Astrocyte (in vitro differentiated cells and primary cell): ENCODE measurements around the gene SRC. TPM values are rescaled to one million over a fixed set of nuclear protein-coding genes. Genes with fewer than 3 reads are reported as not detected.
A peak's percentile ranks its signal among the peaks of the same experiment; 100 is the strongest.

Source experiments
- DNase-seq: peaks from one replicate; pipeline ENCODE4 v3.0.0-alpha.2; 2010; ENCODE audit warnings: low read depth
- FAIRE-seq: peaks from 2 replicates; lab custom pipeline; 2011; peaks lifted over from hg19 to GRCh38; lab: Jason Lieb, UNC
- H2AFZ ChIP-seq: 2 replicates; pipeline ENCODE4 v1.6.0; 2012; ENCODE audit warnings: low read depth, low read length, inconsistent platforms
- H3K27ac ChIP-seq: 2 replicates; pipeline ENCODE4 v1.5.1; 2011; ENCODE audit warnings: low read depth, low read length, inconsistent platforms
- H3K27me3 ChIP-seq: 2 replicates; pipeline ENCODE4 v1.6.0; 2011; ENCODE audit warnings: low read length, inconsistent platforms; ENCODE audit not compliant: insufficient read depth
- H3K36me3 ChIP-seq: 2 replicates; pipeline ENCODE4 v1.5.1; 2011; ENCODE audit warnings: low read length, inconsistent platforms; ENCODE audit not compliant: insufficient read depth
- H3K4me1 ChIP-seq: 2 replicates; pipeline ENCODE4 v1.5.1; 2011; ENCODE audit warnings: low read length, inconsistent platforms; ENCODE audit not compliant: insufficient read depth
- H3K4me2 ChIP-seq: 2 replicates; pipeline ENCODE4 v1.6.0; 2012; ENCODE audit warnings: low read length, inconsistent platforms
- H3K4me3 ChIP-seq: 2 replicates; pipeline ENCODE4 v1.5.1; 2011; ENCODE audit warnings: low read depth, mild to moderate bottlenecking, low read length, inconsistent platforms; ENCODE audit not compliant: insufficient read depth
- H3K79me2 ChIP-seq: 2 replicates; pipeline ENCODE4 v1.6.0; 2012; ENCODE audit warnings: mild to moderate bottlenecking, low read length, inconsistent platforms; ENCODE audit not compliant: insufficient read depth
- H3K9ac ChIP-seq: 2 replicates; pipeline ENCODE4 v1.6.0; 2012; ENCODE audit warnings: mild to moderate bottlenecking, low read length, inconsistent platforms
- H3K9me3 ChIP-seq: 2 replicates; pipeline ENCODE4 v1.5.1; 2012; ENCODE audit warnings: low read depth, mild to moderate bottlenecking, low read length, inconsistent platforms; ENCODE audit not compliant: insufficient read depth
- H4K20me1 ChIP-seq: 2 replicates; pipeline ENCODE4 v1.6.0; 2012; ENCODE audit warnings: low read length, inconsistent platforms; ENCODE audit not compliant: insufficient read depth
- H3K27ac Mint-ChIP-seq: one replicate; pipeline ENCODE4 v1.8.0; 2021; ENCODE audit warnings: mild to moderate bottlenecking, mixed read lengths; ENCODE audit not compliant: unreplicated experiment
- H3K27me3 Mint-ChIP-seq: one replicate; pipeline ENCODE4 v1.8.0; 2021; ENCODE audit warnings: low read depth, mixed read lengths; ENCODE audit not compliant: unreplicated experiment
- H3K36me3 Mint-ChIP-seq: one replicate; pipeline ENCODE4 v1.8.0; 2021; ENCODE audit warnings: low read depth, mixed read lengths; ENCODE audit not compliant: unreplicated experiment
- H3K4me1 Mint-ChIP-seq: one replicate; pipeline ENCODE4 v1.8.0; 2021; ENCODE audit warnings: low read depth, mixed read lengths; ENCODE audit not compliant: unreplicated experiment
- H3K4me3 Mint-ChIP-seq: one replicate; pipeline ENCODE4 v1.8.0; 2021; ENCODE audit warnings: mild to moderate bottlenecking, moderate library complexity, mixed read lengths; ENCODE audit not compliant: unreplicated experiment
- H3K9me3 Mint-ChIP-seq: one replicate; pipeline ENCODE4 v1.8.0; 2021; ENCODE audit warnings: mild to moderate bottlenecking, mixed read lengths; ENCODE audit not compliant: unreplicated experiment
- CTCF ChIP-seq: IDR thresholded peaks from 2 replicates; pipeline ENCODE4 v1.5.1; 2011; ENCODE audit warnings: low read depth, mild to moderate bottlenecking, inconsistent platforms, low read length, moderate library complexity; ENCODE audit not compliant: insufficient read depth
- EZH2 ChIP-seq: IDR thresholded peaks from 2 replicates; pipeline ENCODE4 v1.6.1; 2012; ENCODE audit warnings: mild to moderate bottlenecking, low read length, inconsistent platforms; ENCODE audit not compliant: insufficient read depth
- total RNA-seq: library from RNA; stranded (reverse); gene quantifications from 2 replicates; pipeline ENCODE4 v1.2.1, GENCODE V29; 2021

Gene SRC
- total RNA-seq, 1 donor from 2014 or later, result 33.4 TPM

DNA sequence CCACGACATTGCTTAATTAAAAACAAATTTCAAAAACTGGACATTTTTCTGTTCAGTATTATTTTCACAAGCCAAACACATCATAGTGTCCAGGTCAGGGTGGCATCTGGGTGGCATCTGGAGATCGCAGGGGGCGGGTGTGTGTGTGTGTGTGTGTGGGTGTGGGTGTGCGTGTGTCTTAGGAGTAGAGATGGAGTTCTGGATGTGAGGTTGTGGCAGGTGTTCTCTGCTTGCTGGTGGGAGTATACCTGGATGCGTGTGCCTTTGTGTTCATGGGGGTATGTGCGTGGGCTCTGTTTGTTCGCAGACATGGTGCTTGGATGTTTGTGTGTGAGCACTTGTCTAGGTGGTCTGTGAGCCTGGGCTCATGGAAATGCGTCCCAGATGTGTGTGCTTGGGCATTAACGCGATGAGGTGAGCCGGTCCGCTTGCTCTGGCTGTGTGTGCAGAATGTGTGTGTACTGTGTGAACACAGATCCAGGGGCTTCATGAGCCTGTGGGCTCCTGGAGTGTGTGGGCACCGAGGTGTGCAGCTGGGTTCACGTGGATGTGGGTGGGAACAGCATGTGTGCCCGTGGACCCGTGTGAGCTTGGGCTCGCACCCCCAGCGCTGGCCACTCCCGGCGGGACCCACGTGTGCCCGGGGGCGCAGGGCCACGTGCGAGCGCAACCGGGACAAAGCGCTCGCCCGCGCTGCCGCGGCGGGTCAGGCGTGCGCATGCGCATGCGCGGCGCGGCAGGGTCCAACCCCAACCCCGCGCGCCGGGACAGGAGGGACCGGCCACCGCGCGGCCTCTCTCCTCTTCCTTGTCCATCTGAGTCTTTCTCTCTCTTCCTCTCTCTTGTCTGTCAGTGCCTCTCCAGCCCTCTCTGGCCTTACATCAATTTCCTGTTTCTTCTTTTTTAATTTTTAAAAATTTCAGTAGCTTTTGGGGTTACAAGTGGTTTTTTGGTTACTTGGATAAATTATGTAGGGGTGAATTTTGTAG lies 60.4 kb downstream of the SRC start:
- Mint-ChIP-seq H3K9me3 (no peaks in the 10 kb centered on the region), H3K4me1 (peaks cover 15% of the 10 kb centered on the region), H3K27me3 (peaks cover 10% of the 10 kb centered on the region), H3K4me3 (peak overlapping the region; percentile 73), H3K27ac (no peak overlapping the region), H3K36me3 (peaks cover 19% of the 10 kb centered on the region)
- no peak overlapping the region for H3K27ac ChIP-seq
- H2AFZ ChIP-seq, result peak overlapping the region; percentile 82
- H3K4me3 ChIP-seq, result peak overlapping the region; percentile 42
- FAIRE-seq (no peak), DNase-seq (no peak)
- peak overlapping the region; percentile 85 for H3K4me2 ChIP-seq
- H3K9ac ChIP-seq, result peak overlapping the region; percentile 64
- TF ChIP-seq CTCF (no peak), EZH2 (no peak)
- H3K4me1 ChIP-seq, result peaks cover 8% of the 10 kb centered on the region
- H3K9me3 ChIP-seq, result no peaks in the 10 kb centered on the region
- H3K79me2 ChIP-seq, result no peaks in the 10 kb centered on the region
- peaks cover 16% of the 10 kb centered on the region for H3K27me3 ChIP-seq
- H4K20me1 ChIP-seq, result no peaks in the 10 kb centered on the region
- no peaks in the 10 kb centered on the region for H3K36me3 ChIP-seq

DNA sequence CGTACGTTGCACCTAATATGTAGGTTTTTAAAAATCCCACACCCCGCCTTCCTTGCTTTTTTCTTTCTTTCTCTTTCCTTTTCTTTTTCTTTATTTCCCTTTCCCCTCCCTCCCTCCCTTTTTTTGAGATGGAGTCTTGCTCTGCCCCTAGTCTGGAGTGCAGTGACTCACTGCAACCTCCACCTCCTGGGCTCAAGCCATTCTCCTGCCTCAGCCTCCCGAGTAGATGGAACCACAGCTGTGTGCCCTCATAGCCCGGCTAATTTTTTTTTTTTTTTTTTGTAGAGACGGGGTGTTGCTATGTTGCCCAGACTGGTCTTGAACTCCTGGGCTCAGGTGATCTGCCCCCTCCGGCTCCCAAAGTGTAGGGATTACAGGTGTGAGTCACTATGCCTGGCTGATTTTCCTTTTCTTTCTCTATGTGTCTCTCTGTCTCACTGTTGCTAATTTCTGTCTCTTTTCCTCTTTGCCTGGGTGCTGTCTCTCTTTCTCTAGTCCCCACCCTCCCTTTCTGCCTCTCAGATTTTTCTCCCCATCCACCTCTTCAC lies 61.2 kb downstream of the SRC start:
- no peak for FAIRE-seq
- Histone ChIP-seq H3K9me3 (no peaks in the 10 kb centered on the region), H3K4me3 (peak overlapping the region; percentile 42), H3K79me2 (no peaks in the 10 kb centered on the region), H3K4me2 (peak overlapping the region; percentile 85), H3K27me3 (peaks cover 16% of the 10 kb centered on the region), H3K9ac (peak overlapping the region; percentile 64), H3K27ac (no peak overlapping the region), H3K36me3 (no peaks in the 10 kb centered on the region), H3K4me1 (peaks cover 12% of the 10 kb centered on the region), H4K20me1 (no peaks in the 10 kb centered on the region), H2AFZ (no peak overlapping the region)
- Mint-ChIP-seq H3K9me3 (no peaks in the 10 kb centered on the region), H3K36me3 (peaks cover 14% of the 10 kb centered on the region), H3K27me3 (peaks cover 10% of the 10 kb centered on the region), H3K4me1 (peaks cover 15% of the 10 kb centered on the region), H3K4me3 (peak overlapping the region; percentile 17), H3K27ac (peak overlapping the region; percentile 2)
- no peak for DNase-seq
- TF ChIP-seq CTCF (no peak), EZH2 (no peak)
